Neural progenitor cell (in vitro differentiated cells): ENCODE measurements around the gene PDE3A.

Experiments used
- CTCF ChIP-seq: fragments of 200-600 bp; sonication (generic); IDR thresholded peaks from 2 replicates; pipeline ENCODE4 v1.5.1; 2017; ENCODE audit warnings: antibody characterized with exemption, mild to moderate bottlenecking
- EZH2 ChIP-seq: fragments of 200-600 bp; sonication (generic); IDR thresholded peaks from 2 replicates; pipeline ENCODE4 v1.6.1; 2017; ENCODE audit warnings: antibody characterized with exemption, mild to moderate bottlenecking, moderate library complexity
- EZH2phosphoT487 ChIP-seq: fragments of 200-600 bp; sonication (generic); IDR thresholded peaks from 2 replicates; pipeline ENCODE4 v1.6.1; 2017; ENCODE audit warnings: antibody characterized with exemption

- TF ChIP-seq CTCF (no peak), EZH2 (no peak), EZH2phosphoT487 (no peak)
Measured at GRCh38 chr12:20370014-20370386, 1.7 kb downstream of the PDE3A start.
